Thyroid gland (tissue), 4 donors: Measurements from ENCODE around the gene SLC45A1. TPM values are rescaled to one million over a fixed set of nuclear protein-coding genes. Genes with fewer than 3 reads are reported as not detected.

Source experiments
- DNase-seq, 2 donors: peaks; one replicate each; pipeline ENCODE4 v3.0.0-alpha.2; 2019
- H3K27ac ChIP-seq, 3 donors: fragments of 200-600 bp; sonication (generic); 1 replicate in 2 of 3; 2 replicates in 1 of 3; pipeline ENCODE4 v1.5.1; 2016 to 2019; ENCODE audit warnings: mild to moderate bottlenecking in 1 of 3, moderate library complexity in 1 of 3
- H3K27me3 ChIP-seq: fragments of 200-600 bp; sonication (generic); one replicate; pipeline ENCODE4 v1.5.1; 2019
- H3K36me3 ChIP-seq, 2 donors: fragments of 200-600 bp; sonication (generic); one replicate each; pipeline ENCODE4 v1.5.1; 2016 to 2019
- H3K4me1 ChIP-seq, 2 donors: fragments of 200-600 bp; sonication (generic); one replicate each; pipeline ENCODE4 v1.5.1; 2017 to 2019
- H3K4me3 ChIP-seq, 3 donors: fragments of 200-600 bp; sonication (generic); replicated peaks in 1 of 3; 1 replicate in 2 of 3; 2 replicates in 1 of 3; pipeline ENCODE4 v1.5.1; 2016; ENCODE audit warnings: mild to moderate bottlenecking in 1 of 3
- H3K9me3 ChIP-seq: fragments of 200-600 bp; sonication (generic); one replicate; pipeline ENCODE4 v1.5.1; 2017
- POLR2A ChIP-seq, 2 donors: fragments of 450-650 bp; IDR thresholded peaks; one replicate each; pipeline ENCODE4 v1.6.1; 2017; ENCODE audit warnings: antibody characterized with exemption in 2 of 2, mild to moderate bottlenecking in 2 of 2, moderate library complexity in 1 of 2
- WGBS, 2 donors: methylation state at CpG; one replicate each; pipeline ENCODE4 v1.1.5; 2017; 5-methylcytosine and 5-hydroxymethylcytosine counted together
- intact Hi-C: fragments of 100-400 bp; cut with DNase I; formaldehyde crosslinking; loops from one replicate; pipeline ENCODE4 v1.15.1; 2023
- total RNA-seq, 4 donors: library from RNA; depleted of rRNA; stranded (reverse); fragments of >200 nt; gene quantifications; one replicate each; pipeline ENCODE4 v1.2.3, GENCODE V29; 2016
- TF ChIP-seq, protein P1 (sequence below), 6 experiments: fragments of 200-600 bp in 3 of 6; fragments of 450-650 bp in 3 of 6; sonication (generic) in 3 of 6; IDR thresholded peaks; one replicate each; pipeline ENCODE4 v1.5.1; 2016 to 2019; ENCODE audit warnings: antibody characterized with exemption in 6 of 6, mild to moderate bottlenecking in 2 of 6, inconsistent platforms in 1 of 6, moderate library complexity in 1 of 6

The SLC45A1 gene
- total RNA-seq, 4 donors from 2014 or later: 1.6 to 4.8 (median 3.0) TPM

DNA sequence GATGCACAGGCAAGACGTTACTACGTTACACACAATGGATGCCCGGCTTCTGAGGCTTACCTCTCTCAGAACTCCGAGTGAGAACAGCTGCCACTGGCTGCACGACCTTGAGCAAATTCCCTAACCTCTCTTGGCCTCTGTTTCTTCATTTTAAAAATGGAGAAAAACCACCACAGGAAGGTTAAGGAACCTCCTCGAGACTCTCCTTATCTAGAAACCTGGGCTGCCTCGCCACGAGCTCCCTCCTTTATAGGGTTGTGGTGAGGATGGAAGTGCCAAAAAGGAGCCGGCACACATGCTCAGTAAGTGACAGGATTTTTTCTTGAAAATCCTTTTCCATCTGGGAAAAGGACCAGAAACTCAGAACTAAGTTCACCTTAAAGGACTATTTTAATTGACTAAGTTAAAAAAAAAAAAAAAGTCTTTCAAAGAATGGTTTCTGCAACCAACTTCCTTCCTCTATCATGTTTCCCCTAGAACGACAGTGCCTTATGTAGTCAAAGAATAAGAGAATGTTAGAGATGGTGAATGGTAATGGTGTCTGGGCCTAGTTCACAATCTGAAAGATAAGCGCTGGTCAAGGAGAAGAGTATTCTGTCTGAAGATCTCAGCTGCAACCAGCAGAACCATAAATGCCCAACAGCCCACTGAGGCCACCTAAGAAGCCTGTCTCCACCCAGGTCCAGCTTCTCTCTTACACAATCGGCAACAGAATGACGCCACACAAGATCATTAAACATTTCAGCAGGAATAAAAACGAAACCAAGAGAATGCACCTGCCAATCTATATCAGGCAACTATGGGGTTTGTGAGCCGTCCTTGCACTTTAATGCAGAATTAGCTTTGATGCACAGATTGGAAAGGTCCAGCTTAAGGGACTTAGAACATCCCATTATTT, 64.9 kb downstream of the SLC45A1 start:
- Histone ChIP-seq H3K4me3 (no peak overlapping the region), H3K27me3 (no peaks in the 10 kb centered on the region), H3K4me1 (peaks cover 65 to 87% of the 10 kb centered on the region in 2 donors), H3K36me3 (no peaks in the 10 kb centered on the region), H3K27ac (peak overlapping the region; percentile 31 to 60 (median 32)), H3K9me3 (no peaks in the 10 kb centered on the region)
- WGBS, 2 donors: 74 to 78% methylated on average over 15 of the region's 15 CpGs
- TF ChIP-seq, protein P1, sequence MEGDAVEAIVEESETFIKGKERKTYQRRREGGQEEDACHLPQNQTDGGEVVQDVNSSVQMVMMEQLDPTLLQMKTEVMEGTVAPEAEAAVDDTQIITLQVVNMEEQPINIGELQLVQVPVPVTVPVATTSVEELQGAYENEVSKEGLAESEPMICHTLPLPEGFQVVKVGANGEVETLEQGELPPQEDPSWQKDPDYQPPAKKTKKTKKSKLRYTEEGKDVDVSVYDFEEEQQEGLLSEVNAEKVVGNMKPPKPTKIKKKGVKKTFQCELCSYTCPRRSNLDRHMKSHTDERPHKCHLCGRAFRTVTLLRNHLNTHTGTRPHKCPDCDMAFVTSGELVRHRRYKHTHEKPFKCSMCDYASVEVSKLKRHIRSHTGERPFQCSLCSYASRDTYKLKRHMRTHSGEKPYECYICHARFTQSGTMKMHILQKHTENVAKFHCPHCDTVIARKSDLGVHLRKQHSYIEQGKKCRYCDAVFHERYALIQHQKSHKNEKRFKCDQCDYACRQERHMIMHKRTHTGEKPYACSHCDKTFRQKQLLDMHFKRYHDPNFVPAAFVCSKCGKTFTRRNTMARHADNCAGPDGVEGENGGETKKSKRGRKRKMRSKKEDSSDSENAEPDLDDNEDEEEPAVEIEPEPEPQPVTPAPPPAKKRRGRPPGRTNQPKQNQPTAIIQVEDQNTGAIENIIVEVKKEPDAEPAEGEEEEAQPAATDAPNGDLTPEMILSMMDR (IDR thresholded peaks at IDR 0.05): no peak
- TF ChIP-seq POLR2A (IDR thresholded peaks at IDR 0.05): no peak
- intact Hi-C loops: no loop called here
- DNase-seq: no peak

- H3K27ac ChIP-seq: peak overlapping the region in 1 of 3 donors; percentile 32
- no peak for DNase-seq
- H3K4me3 ChIP-seq: no peak overlapping the region
- peaks cover 52 to 75% of the 10 kb centered on the region in 2 donors for H3K4me1 ChIP-seq
- H3K9me3 ChIP-seq: no peaks in the 10 kb centered on the region
- 78 to 85% methylated on average over 6 of the region's 6 CpGs for WGBS, 2 donors
- H3K36me3 ChIP-seq: no peaks in the 10 kb centered on the region
- H3K27me3 ChIP-seq: no peaks in the 10 kb centered on the region
- TF ChIP-seq POLR2A (IDR thresholded peaks at IDR 0.05): no peak
- TF ChIP-seq, protein P1 (IDR thresholded peaks at IDR 0.05): no peak
- intact Hi-C loops: no loop called here
Observed at GRCh38 chr1:8384088-8384487, 66.2 kb downstream of the SLC45A1 start.

DNA sequence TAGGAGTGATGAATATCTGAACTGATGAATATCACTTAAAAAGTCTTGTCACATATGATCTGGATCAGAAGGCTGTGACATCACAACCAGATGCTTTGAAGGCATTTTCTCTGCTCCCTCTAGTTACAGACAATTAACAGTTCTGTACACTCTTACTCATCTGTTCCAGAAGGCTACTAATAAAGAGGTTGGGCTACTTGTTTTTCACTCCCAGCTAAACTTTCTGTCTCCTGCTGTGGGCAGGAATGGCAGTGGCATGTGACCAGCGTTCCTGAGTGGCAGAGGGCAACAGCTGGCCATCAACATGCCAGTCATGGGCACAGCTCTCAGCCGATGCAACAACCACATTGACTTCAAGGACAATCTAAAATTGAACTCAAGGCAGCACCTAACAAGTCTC, 66.7 kb downstream of the SLC45A1 start:
- Histone ChIP-seq H3K36me3 (no peaks in the 10 kb centered on the region), H3K4me1 (peaks cover 49 to 70% of the 10 kb centered on the region in 2 donors), H3K9me3 (no peaks in the 10 kb centered on the region), H3K4me3 (no peak overlapping the region), H3K27ac (peak overlapping the region in 1 of 3 donors; percentile 26), H3K27me3 (no peaks in the 10 kb centered on the region)
- 63 to 73% methylated on average over 2 of the region's 2 CpGs for WGBS, 2 donors
- TF ChIP-seq POLR2A (IDR thresholded peaks at IDR 0.05): no peak
- TF ChIP-seq, protein P1 (IDR thresholded peaks at IDR 0.05): no peak
- intact Hi-C loops: no loop called here
- no peak for DNase-seq

DNA sequence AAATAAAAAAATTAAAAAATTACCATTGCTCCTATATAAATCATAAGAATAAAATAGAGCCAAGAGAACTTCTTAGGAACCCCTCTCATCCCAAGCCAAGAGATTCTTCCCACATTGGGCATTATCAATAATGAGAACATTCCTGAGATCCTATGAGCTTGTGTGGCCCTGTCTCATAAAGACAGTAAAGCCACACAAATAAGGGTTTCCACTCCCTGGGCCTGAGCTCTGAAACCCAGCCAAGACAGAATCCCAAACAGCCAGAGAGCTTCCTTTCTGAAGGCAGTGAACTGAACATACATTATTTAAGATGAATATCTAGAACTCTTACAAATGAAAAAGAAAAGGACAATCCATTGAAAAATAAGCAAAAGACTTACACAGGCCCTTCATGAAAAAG, 68.3 kb downstream of the SLC45A1 start:
- Histone ChIP-seq H3K9me3 (no peaks in the 10 kb centered on the region), H3K27me3 (no peaks in the 10 kb centered on the region), H3K4me1 (peaks cover 39 to 70% of the 10 kb centered on the region in 2 donors), H3K4me3 (no peak overlapping the region), H3K27ac (no peak overlapping the region), H3K36me3 (no peaks in the 10 kb centered on the region)
- TF ChIP-seq, protein P1 (IDR thresholded peaks at IDR 0.05): no peak
- no peak for TF ChIP-seq POLR2A (IDR thresholded peaks at IDR 0.05)
- DNase-seq: no peak
- intact Hi-C loops: no loop called here
